Right renal cortex interstitium (tissue), 3 donors: ENCODE results near the gene NFIA. TPM values are rescaled to one million over a fixed set of nuclear protein-coding genes. Genes with fewer than 3 reads are reported as not detected.

Experiments used
- DNase-seq, 3 donors: peaks; one replicate each; pipeline ENCODE4 v3.0.0-alpha.2; 2013; ENCODE audit warnings: low read depth in 3 of 3, low spot score in 2 of 3
- polyA plus RNA-seq, 3 donors: library from polyadenylated mRNA; unstranded; fragments of 120-200 nt; gene quantifications; one replicate each; pipeline ENCODE4 v1.2.1, GENCODE V29; 2013; ENCODE audit not compliant: insufficient read length in 3 of 3

The NFIA gene
- polyA plus RNA-seq, 3 donors = 15.8 to 17.3 (median 16.3) TPM

- peak; percentile 52 to 64 (median 60) for DNase-seq
Measured at GRCh38 chr1:61318319-61319125, 236.2 kb downstream of the NFIA start.

- no peak for DNase-seq
Measured at GRCh38 chr1:61320575-61320974, 238.2 kb downstream of the NFIA start.

- no peak for DNase-seq
Measured at GRCh38 chr1:61322008-61322744, 239.8 kb downstream of the NFIA start.

GRCh38 chr1:61322769-61323168 is 240.4 kb downstream of the NFIA start:
- no peak for DNase-seq

GRCh38 chr1:61323681-61324328 is 241.4 kb downstream of the NFIA start:
- DNase-seq = no peak

GRCh38 chr1:61326713-61327112 is 244.4 kb downstream of the NFIA start:
- no peak for DNase-seq

GRCh38 chr1:61327436-61327835 is 245.1 kb downstream of the NFIA start:
- no peak for DNase-seq

- DNase-seq = no peak
Measured at GRCh38 chr1:61329556-61329955, 247.2 kb downstream of the NFIA start.

GRCh38 chr1:61330018-61330417 is 247.7 kb downstream of the NFIA start:
- DNase-seq = no peak

- DNase-seq = no peak
Measured at GRCh38 chr1:61330571-61330970, 248.2 kb downstream of the NFIA start.

- no peak for DNase-seq
Measured at GRCh38 chr1:61332196-61332753, 249.9 kb downstream of the NFIA start.

GRCh38 chr1:61332796-61333195 is 250.4 kb downstream of the NFIA start:
- DNase-seq = no peak

- DNase-seq = no peak
Measured at GRCh38 chr1:61334718-61335589, 252.6 kb downstream of the NFIA start.

GRCh38 chr1:61337037-61337436 is 254.7 kb downstream of the NFIA start:
- DNase-seq = no peak

GRCh38 chr1:61337441-61337951 is 255.1 kb downstream of the NFIA start:
- DNase-seq = peak in 1 of 3 donors; percentile 40

- DNase-seq = peak; percentile 47 to 72 (median 68)
Measured at GRCh38 chr1:61337981-61338848, 255.9 kb downstream of the NFIA start.

- DNase-seq = no peak
Measured at GRCh38 chr1:61338899-61339298, 256.5 kb downstream of the NFIA start.

GRCh38 chr1:61341426-61341825 is 259.1 kb downstream of the NFIA start:
- DNase-seq = no peak
